Stimulated activated CD8-positive, alpha-beta memory T cell treated with anti-CD3 and anti-CD28 coated beads, Interleukin-7, amount 100 ng/mL, for 1 hour (primary cell): ENCODE data around the gene CACNA2D2.

Experiments
- DNase-seq, 2 donors: peaks; one replicate each; pipeline ENCODE4 v3.0.0-alpha.2; 2020; ENCODE audit warnings: low read depth in 2 of 2

CACNA2D2 gene

GRCh38 chr3:50371133-50371685 lies 132.2 kb downstream of the CACNA2D2 start:
- no peak for DNase-seq

GRCh38 chr3:50370594-50370993 lies 132.8 kb downstream of the CACNA2D2 start:
- no peak for DNase-seq

- DNase-seq, result no peak
Observed at GRCh38 chr3:50369012-50369670, 134.3 kb downstream of the CACNA2D2 start.

GRCh38 chr3:50365842-50366220 lies 137.6 kb downstream of the CACNA2D2 start:
- no peak for DNase-seq

GRCh38 chr3:50365080-50365841 lies 138.2 kb downstream of the CACNA2D2 start:
- DNase-seq, result peak; percentile 83 to 89

- DNase-seq, result no peak
Observed at GRCh38 chr3:50364573-50365079, 138.8 kb downstream of the CACNA2D2 start.

GRCh38 chr3:50359760-50360110 lies 143.7 kb downstream of the CACNA2D2 start:
- DNase-seq, result no peak

GRCh38 chr3:50358911-50359759 lies 144.3 kb downstream of the CACNA2D2 start, which contains the start of gene TMEM115:
Gene TMEM115, minus strand, starts transcription at chr3:50359521. Its CDS starts 458 bp downstream, at chr3:50359063.
- DNase-seq, result peak; percentile 84 to 87

- DNase-seq, result no peak
Observed at GRCh38 chr3:50358355-50358910, 145.0 kb downstream of the CACNA2D2 start.

- DNase-seq, result no peak
Observed at GRCh38 chr3:50357481-50357880, 146.0 kb downstream of the CACNA2D2 start.

GRCh38 chr3:50356553-50356952 lies 146.9 kb downstream of the CACNA2D2 start:
- DNase-seq, result no peak

GRCh38 chr3:50355829-50356552 lies 147.4 kb downstream of the CACNA2D2 start:
- DNase-seq, result no peak

- no peak for DNase-seq
Observed at GRCh38 chr3:50354850-50355249, 148.6 kb downstream of the CACNA2D2 start.

GRCh38 chr3:50354186-50354764 lies 149.2 kb downstream of the CACNA2D2 start:
- no peak for DNase-seq

GRCh38 chr3:50353245-50354004 lies 150.0 kb downstream of the CACNA2D2 start:
- no peak for DNase-seq

- no peak for DNase-seq
Observed at GRCh38 chr3:50352781-50353180, 150.7 kb downstream of the CACNA2D2 start.

GRCh38 chr3:50351323-50351697 lies 152.1 kb downstream of the CACNA2D2 start:
- no peak for DNase-seq

- peak; percentile 98 to 99 for DNase-seq
Observed at GRCh38 chr3:50350527-50351322, 152.7 kb downstream of the CACNA2D2 start, which contains the start of the genes CYB561D2 and NPRL2. Gene CYB561D2, plus strand, starts transcription at chr3:50350862. Its CDS starts 572 bp downstream, at chr3:50351434. Gene NPRL2, minus strand, starts transcription at chr3:50350775. Its CDS starts 123 bp downstream, at chr3:50350652.

- DNase-seq, result no peak
Observed at GRCh38 chr3:50350213-50350526, 153.3 kb downstream of the CACNA2D2 start.
